Measurements from ENCODE around the gene FBLN1. TPM values are rescaled to one million over a fixed set of nuclear protein-coding genes. Genes with fewer than 3 reads are reported as not detected.

The FBLN1 gene
- polyA plus RNA-seq, 1 experiment, result 241 TPM

GRCh38 chr22:45511847-45512261 lies 9.2 kb downstream of the FBLN1 start:
- DNase-seq (ENCODE audit: low read depth, low spot score), result peak; percentile 88
- Histone ChIP-seq H3K9me3 (ENCODE audit: control insufficient read depth, insufficient read depth, low read length) (no peaks in the 10 kb centered on the region; the same call in 1 of the 2 replicates), H3K4me3 (ENCODE audit: low read depth, low read length) (no peak overlapping the region), H3K27ac (ENCODE audit: low read depth, low read length) (peak overlapping the region; percentile 87), H3K27me3 (ENCODE audit: control insufficient read depth, insufficient read depth, low read length) (no peaks in the 10 kb centered on the region)
- CTCF ChIA-PET, result no interaction called here
- TF ChIP-seq, protein P1, sequence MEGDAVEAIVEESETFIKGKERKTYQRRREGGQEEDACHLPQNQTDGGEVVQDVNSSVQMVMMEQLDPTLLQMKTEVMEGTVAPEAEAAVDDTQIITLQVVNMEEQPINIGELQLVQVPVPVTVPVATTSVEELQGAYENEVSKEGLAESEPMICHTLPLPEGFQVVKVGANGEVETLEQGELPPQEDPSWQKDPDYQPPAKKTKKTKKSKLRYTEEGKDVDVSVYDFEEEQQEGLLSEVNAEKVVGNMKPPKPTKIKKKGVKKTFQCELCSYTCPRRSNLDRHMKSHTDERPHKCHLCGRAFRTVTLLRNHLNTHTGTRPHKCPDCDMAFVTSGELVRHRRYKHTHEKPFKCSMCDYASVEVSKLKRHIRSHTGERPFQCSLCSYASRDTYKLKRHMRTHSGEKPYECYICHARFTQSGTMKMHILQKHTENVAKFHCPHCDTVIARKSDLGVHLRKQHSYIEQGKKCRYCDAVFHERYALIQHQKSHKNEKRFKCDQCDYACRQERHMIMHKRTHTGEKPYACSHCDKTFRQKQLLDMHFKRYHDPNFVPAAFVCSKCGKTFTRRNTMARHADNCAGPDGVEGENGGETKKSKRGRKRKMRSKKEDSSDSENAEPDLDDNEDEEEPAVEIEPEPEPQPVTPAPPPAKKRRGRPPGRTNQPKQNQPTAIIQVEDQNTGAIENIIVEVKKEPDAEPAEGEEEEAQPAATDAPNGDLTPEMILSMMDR (IDR thresholded peaks at IDR 0.05; ENCODE audit: low read depth, low read length), result no peak
- POLR2A ChIA-PET, result interaction anchor here (0.8 to 2.2 kb wide), 5 partner anchors 8 to 41 kb away, joined by 3 to 10 read pairs (median 3); no protein-coding TSS in a partner anchor

DNA sequence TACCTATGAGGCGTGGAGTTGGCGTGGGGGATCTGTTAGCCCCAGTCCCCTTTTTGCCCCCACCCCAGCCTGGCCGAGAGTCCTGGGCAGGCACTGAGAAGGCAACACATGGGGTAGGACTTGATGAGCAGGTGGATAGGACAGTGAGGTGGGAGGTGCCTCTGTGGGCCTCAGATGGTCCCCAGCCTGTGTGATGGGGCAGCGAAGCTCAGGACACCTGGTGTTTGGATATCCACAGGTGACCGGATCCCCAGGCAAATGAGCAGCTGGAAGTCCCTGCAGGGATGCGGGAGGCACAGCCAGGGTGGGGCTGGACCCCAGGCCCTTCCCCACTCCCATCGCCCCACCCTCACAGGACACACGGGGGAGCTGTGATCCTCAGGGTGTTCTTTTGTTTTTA lies 9.7 kb downstream of the FBLN1 start:
- peak overlapping the region; percentile 87 for H3K27ac ChIP-seq (ENCODE audit: low read depth, low read length)
- ChIA-PET CTCF (interaction anchor here (1.0 kb wide), 1 partner anchor 20 kb away, joined by 3 read pairs; no protein-coding TSS in a partner anchor), POLR2A (interaction anchor here (0.8 to 2.2 kb wide), 5 partner anchors 9 to 40 kb away, joined by 3 to 10 read pairs (median 3); no protein-coding TSS in a partner anchor)
- TF ChIP-seq, protein P1 (IDR thresholded peaks at IDR 0.05; ENCODE audit: low read depth, low read length), result no peak
- DNase-seq (ENCODE audit: low read depth, low spot score), result no peak
- no peaks in the 10 kb centered on the region for H3K27me3 ChIP-seq (ENCODE audit: control insufficient read depth, insufficient read depth, low read length)
- H3K9me3 ChIP-seq (ENCODE audit: control insufficient read depth, insufficient read depth, low read length), result no peaks in the 10 kb centered on the region; the same call in 1 of the 2 replicates
- H3K4me3 ChIP-seq (ENCODE audit: low read depth, low read length), result no peak overlapping the region

- ChIA-PET POLR2A (interaction anchor here (0.5 to 1.6 kb wide), 2 partner anchors 12 kb away, joined by 5 to 6 read pairs; no protein-coding TSS in a partner anchor), CTCF (interaction anchor here (1.4 kb wide), 1 partner anchor 34 kb away, joined by 3 read pairs; no protein-coding TSS in a partner anchor)
- Histone ChIP-seq H3K27ac (ENCODE audit: low read depth, low read length) (no peak overlapping the region), H3K27me3 (ENCODE audit: control insufficient read depth, insufficient read depth, low read length) (no peaks in the 10 kb centered on the region), H3K9me3 (ENCODE audit: control insufficient read depth, insufficient read depth, low read length) (no peaks in the 10 kb centered on the region; the same call in 1 of the 2 replicates), H3K4me3 (ENCODE audit: low read depth, low read length) (no peak overlapping the region)
- DNase-seq (ENCODE audit: low read depth, low spot score), result no peak
- TF ChIP-seq, protein P1 (IDR thresholded peaks at IDR 0.05; ENCODE audit: low read depth, low read length), result no peak
Observed at GRCh38 chr22:45515676-45516075, 13.0 kb downstream of the FBLN1 start.

GRCh38 chr22:45516163-45516562 lies 13.5 kb downstream of the FBLN1 start:
- CTCF ChIA-PET, result interaction anchor here (0.5 to 1.4 kb wide), 3 partner anchors 34 to 798 kb away, joined by 3 to 5 read pairs (median 3); no protein-coding TSS in a partner anchor
- Histone ChIP-seq H3K9me3 (ENCODE audit: control insufficient read depth, insufficient read depth, low read length) (no peaks in the 10 kb centered on the region; the same call in 1 of the 2 replicates), H3K27ac (ENCODE audit: low read depth, low read length) (no peak overlapping the region), H3K4me3 (ENCODE audit: low read depth, low read length) (no peak overlapping the region), H3K27me3 (ENCODE audit: control insufficient read depth, insufficient read depth, low read length) (no peaks in the 10 kb centered on the region)
- no peak for DNase-seq (ENCODE audit: low read depth, low spot score)
- TF ChIP-seq, protein P1 (IDR thresholded peaks at IDR 0.05; ENCODE audit: low read depth, low read length), result no peak
- POLR2A ChIA-PET, result interaction anchor here (1.0 to 1.6 kb wide), 4 partner anchors 9 to 36 kb away, joined by 3 to 6 read pairs (median 4); no protein-coding TSS in a partner anchor

Data from AG04450 (cell line).